GM18858 (cell line): ENCODE data around the gene BTBD19.
"Not testable (repeated sequence)": the region's sequence is repeated elsewhere in the genome, so short reads cannot be mapped to it uniquely, and the experiment has no call there.

ENCODE experiments used
- ATAC-seq: cut with Tn5 transposase; IDR thresholded peaks from one replicate; pipeline ENCODE4 v1.9.1; 2021; ENCODE audit not compliant: unreplicated experiment

Gene BTBD19

DNA sequence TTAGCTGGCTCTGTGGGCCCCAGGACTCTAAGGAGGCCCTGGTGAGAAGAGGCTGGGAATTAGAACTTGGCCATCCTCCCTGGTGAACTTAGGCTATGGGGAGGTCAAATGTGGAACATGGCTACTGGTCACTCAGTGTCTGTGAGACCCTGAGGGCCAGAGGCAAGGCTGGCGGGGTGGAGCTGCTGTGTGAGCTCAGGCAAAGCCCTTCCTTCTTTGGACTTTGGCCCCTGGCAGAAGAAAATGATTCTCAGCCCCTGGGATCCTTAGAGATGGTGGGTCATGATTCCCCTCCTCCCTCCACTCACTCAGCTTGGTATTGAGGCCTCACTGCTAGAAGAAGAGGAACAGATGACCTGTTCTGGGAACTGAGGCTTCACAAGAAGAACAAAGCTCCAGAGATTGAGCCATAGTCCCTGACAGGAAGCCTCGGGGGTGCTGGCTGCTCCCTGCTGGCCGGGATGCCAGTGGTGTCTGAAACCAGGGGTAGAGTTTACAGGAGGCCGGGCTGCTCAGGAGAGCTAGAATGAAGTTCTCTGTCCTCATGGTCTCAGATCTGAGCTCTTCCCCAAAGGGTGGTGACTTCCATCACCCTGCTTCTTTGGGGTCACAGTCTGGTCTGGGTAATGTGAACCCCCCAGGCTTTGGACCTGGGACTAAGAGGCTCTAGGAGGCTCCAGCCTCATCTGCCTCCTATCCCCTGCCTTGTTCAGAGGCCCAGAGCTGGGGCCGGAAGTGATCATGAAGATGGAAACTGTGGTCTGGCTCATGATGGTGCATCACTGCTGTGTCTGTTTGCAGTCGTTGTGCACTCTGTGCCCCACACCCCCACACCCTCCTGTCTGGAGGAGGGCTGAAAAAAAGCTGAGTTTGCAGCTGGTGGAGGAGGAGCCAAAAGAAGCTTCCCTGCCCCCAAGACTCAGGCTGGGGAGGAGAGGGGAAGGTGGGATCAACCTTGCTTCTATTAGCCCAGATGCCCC is 905 bp downstream of the BTBD19 start:
- peak; percentile 35 for ATAC-seq

- no peak for ATAC-seq
Observed at GRCh38 chr1:44810101-44810761, 1.9 kb downstream of the BTBD19 start.

- not testable (repeated sequence) for ATAC-seq
Observed at GRCh38 chr1:44810762-44811105, 2.4 kb downstream of the BTBD19 start.

DNA sequence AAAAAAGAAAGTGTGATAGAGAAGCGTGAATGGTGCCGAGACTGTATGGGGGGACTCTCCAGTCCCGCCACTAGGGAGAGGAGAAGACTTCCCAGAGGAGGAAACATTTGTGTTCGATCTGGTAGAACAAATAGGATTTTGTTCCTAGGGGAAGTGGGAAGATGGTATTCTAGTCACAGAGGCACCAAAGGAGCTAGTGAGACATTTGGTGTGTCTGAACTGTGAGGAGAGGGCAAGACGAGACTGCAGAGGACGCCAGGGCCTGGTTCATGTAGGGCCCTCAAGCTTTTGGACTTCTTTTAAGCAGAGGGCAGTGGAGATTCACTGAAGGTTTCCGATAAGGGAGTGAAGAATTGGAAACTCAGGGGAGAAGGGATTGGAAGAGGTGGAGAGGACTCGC is 2.9 kb downstream of the BTBD19 start:
- ATAC-seq, result no peak

- no peak for ATAC-seq
Observed at GRCh38 chr1:44812822-44813543, 4.7 kb downstream of the BTBD19 start.

DNA sequence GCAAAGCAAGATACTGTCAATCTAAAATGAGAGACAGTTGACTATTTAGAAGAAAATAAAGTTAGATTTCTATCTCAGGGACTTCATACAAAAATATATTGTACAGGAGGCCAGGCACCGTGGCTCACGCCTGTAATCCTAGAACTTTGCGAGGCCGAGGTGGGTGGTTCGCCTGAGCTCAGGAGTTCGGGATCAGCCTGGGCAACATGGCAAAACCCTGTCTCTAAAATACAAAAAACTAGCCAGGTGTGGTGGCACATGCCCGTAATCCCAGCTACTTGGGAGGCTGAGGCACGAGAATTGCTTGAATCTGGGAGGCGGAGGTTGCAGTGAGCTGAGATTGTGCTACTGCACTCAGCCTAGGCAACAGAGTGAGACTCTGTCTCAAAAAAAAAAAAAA is 7.6 kb downstream of the BTBD19 start:
- ATAC-seq, result not testable (repeated sequence)

- no peak for ATAC-seq
Observed at GRCh38 chr1:44817307-44817706, 9.0 kb downstream of the BTBD19 start.

DNA sequence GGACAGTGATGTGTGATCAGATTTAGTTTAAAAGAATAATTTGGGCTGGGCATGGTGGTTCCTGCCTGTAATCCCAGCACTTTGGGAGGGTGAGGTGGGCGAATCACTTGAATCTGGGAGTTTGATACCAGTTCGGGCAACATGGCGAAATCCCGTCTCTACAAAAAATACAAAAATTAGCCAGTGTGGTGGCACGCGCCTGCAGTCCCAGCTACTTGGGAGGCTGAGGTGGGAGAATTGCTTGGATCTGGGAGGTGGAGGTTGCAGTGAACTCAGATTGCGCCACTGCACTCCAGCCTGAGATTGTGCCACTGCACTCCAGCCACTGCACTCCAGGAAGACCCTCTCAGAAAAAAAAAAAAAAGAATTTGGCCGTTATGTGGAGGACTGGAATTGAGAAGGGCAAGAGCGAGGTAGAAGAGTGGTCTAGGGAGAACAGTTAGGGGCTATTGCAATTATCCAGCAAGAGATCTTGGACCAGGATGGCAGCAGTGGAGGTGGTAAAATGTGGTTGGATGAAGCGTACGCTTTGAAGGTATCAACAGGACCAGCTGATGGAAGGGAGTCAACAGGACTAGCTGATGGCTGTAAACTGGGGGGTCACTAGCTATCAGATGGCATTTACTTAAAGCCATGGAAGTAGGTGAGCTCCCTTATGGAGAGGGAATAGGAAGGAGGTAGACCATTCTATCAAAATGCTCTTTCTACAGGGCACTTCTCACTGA is 9.6 kb downstream of the BTBD19 start:
- no peak for ATAC-seq

GRCh38 chr1:44819196-44819607 is 10.9 kb downstream of the BTBD19 start:
- ATAC-seq, result peak; percentile 2

- peak; percentile 76 for ATAC-seq
Observed at GRCh38 chr1:44819608-44820327, 11.4 kb downstream of the BTBD19 start.

DNA sequence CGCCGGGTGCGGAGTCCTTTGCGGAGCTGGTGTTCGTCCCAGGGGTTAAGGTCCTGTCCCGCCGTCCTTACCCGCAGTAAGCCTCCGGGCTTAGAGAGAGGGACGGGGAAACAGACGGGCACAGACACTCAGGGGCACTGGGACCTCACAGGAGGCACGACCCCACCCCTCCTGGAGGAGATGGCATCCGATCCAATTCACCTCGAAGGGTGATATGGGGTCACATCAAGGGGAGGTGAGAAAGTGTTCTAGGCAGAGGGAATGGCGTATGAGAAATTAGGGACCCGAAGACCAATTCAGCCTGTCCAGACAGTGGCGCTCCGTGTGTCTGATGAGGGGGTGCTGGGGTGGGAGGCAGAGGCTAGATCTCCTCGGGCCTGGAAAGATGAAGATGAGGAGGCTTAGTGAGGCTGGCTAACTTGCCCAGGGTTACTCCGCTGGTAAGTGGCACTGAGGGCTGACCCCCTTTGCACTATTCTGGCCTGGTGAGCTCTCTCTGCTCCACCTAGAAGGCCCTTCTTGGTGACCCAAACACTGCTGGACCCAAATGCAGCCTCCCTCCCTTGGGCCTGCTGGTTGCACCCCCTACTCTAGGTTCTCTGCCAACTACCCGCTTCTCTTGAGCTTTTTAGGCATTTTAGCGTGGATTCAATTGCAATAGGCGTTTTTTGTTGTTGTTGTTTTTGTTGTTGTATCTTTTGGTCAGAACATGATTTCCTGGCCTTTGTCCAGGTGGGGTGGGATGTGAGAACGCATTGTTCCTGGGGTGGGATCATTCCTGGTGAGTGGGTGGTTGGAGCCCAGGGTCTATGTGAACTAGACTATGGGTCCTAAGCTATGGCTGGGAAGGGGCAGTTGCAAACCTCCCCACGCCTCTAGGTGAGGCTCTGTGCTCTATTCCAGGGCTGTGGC is 12.3 kb downstream of the BTBD19 start:
- ATAC-seq, result no peak

DNA sequence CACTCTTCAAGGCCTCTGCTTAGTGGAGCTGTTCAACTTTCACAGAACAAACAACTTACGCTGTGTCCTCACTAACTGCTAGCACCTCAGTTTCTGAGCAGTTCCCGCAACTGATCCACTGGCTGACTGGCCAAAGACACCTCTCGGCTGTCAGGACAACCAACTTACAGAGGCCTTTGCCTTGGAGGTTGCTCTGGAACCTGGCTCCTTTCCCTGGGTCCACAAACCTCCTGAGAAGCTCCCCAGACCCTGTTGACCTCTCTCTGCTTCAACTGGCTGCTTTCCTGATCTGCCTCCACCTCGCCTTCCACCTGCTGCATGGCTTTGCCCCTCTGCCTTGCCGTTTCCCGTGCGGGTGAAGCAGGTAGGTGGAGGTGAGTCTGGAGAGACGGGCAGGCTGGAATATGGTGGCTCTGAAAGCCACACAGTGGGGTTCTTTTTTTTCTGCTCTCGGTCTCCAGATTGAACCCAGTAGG is 13.0 kb downstream of the BTBD19 start:
- ATAC-seq, result no peak

GRCh38 chr1:44822131-44822701 is 13.9 kb downstream of the BTBD19 start:
- ATAC-seq, result no peak

GRCh38 chr1:44822981-44823451 is 14.7 kb downstream of the BTBD19 start:
- ATAC-seq, result no peak

DNA sequence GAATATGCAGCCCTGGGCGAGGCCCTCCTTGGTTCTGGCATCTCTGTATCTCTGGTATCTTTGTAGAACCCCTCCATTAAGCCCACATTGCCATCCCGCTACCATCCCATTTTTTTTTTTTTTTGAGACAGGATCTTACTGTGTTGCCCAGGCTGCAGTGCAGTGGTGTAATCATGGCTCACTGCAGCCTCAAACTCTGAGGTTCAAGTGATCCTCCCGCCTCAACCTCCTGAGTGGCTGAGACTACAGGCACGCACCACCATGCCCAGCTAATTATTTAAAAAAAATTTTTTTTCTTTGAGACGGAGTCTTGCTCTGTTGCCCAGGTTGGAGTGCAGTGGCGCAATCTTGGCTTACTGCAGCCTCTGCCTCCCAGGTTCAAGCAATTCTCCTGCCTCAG is 16.1 kb downstream of the BTBD19 start:
- not testable (repeated sequence) for ATAC-seq

- no peak for ATAC-seq
Observed at GRCh38 chr1:44826375-44827196, 18.3 kb downstream of the BTBD19 start.

DNA sequence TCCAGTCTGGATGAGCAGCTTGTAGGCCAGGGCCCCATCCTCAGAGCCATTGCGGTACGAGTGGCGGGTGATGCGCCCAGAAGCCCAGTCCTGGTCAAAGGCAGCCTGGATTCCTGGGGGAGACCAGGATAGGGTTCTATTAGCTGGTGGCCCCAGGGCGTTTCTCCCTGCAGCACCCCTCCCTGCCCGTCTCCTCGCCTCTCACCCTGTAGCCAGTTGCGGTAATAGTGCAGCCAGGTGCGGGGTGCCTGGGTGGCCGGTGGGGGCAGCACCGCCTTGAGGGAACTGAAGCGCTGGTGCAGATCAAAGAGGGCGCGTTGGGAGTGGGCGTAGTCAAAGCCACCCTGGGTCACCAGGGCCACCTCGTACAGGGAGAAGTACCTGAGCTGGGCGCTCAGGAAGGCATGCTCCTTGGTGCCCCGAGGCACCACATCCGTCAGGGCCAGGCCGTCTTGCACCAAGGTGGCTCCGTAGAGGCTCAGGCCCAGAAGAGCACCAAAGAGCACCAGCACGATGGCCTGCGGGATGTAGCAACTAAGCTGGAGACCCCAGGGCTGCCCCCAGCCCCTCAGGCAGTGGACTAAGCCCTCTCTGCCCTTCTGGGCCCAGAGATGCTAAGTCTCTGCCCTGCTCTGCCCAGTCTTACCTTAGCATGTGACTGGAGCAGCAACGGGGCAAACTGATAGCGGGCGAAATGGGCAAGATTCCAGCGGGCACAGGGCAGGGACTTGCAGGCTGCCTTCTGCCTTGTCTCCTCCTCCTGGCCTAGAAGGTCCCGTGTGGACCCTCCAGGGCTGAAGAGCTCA is 19.1 kb downstream of the BTBD19 start:
- ATAC-seq, result no peak
